CD4-positive, CD25-positive, alpha-beta regulatory T cell (primary cell): ENCODE results near the gene TIAM1. TPM values are rescaled to one million over a fixed set of nuclear protein-coding genes. Genes with fewer than 3 reads are reported as not detected.

ENCODE experiments used
- ATAC-seq, 2 donors: fragments of 150-1000 bp; cut with Tn5 transposase; one replicate each; pipeline ENCODE4 v1.10.0; 2021; ENCODE audit warnings: low read depth in 2 of 2, moderate number of reproducible peaks in 2 of 2, moderate library complexity in 1 of 2
- DNase-seq, 3 donors: peaks; one replicate each; pipeline versions ENCODE4 v3.0.0 to v3.0.0-alpha.2; 2012 to 2022; ENCODE audit warnings: mixed read lengths in 1 of 3
- H3K27ac ChIP-seq: one replicate; pipeline ENCODE4 v1.7.0; 2013; ENCODE audit warnings: mild to moderate bottlenecking, low read length; ENCODE audit not compliant: insufficient read depth, poor library complexity, severe bottlenecking
- H3K27me3 ChIP-seq: one replicate; pipeline ENCODE4 v1.7.0; 2013; ENCODE audit warnings: low read length; ENCODE audit not compliant: control insufficient read depth, insufficient read depth
- H3K36me3 ChIP-seq: one replicate; pipeline ENCODE4 v1.7.0; 2013; ENCODE audit warnings: mild to moderate bottlenecking, low read length, moderate library complexity; ENCODE audit not compliant: control insufficient read depth, insufficient read depth
- H3K4me1 ChIP-seq: 2 replicates; pipeline ENCODE4 v1.7.0; 2013; ENCODE audit warnings: mild to moderate bottlenecking, low read length; ENCODE audit not compliant: insufficient read depth, control insufficient read depth, poor library complexity, severe bottlenecking
- H3K4me3 ChIP-seq: one replicate; pipeline ENCODE4 v1.7.0; 2013; ENCODE audit warnings: low read depth, mild to moderate bottlenecking, low read length, moderate library complexity
- H3K9me3 ChIP-seq, 2 experiments: 1 replicate in 1 of 2; 2 replicates in 1 of 2; pipeline ENCODE4 v1.7.0; 2013; ENCODE audit warnings: low read length in 2 of 2, mild to moderate bottlenecking in 1 of 2, moderate library complexity in 1 of 2; ENCODE audit not compliant: control insufficient read depth in 2 of 2
- H3K27ac Mint-ChIP-seq, 3 donors: one replicate each; pipeline ENCODE4 v1.8.0; 2020 to 2022; ENCODE audit warnings: mild to moderate bottlenecking in 3 of 3, mixed read lengths in 3 of 3, moderate library complexity in 2 of 3
- H3K27me3 Mint-ChIP-seq: one replicate; pipeline ENCODE4 v1.8.0; 2022; ENCODE audit warnings: mild to moderate bottlenecking, mixed read lengths
- H3K36me3 Mint-ChIP-seq: one replicate; pipeline ENCODE4 v1.8.0; 2020; ENCODE audit warnings: mixed read lengths
- H3K4me1 Mint-ChIP-seq, 4 donors: one replicate each; pipeline ENCODE4 v1.8.0; 2020 to 2022; ENCODE audit warnings: mixed read lengths in 4 of 4, mild to moderate bottlenecking in 1 of 4
- H3K4me3 Mint-ChIP-seq, 4 donors: one replicate each; pipeline ENCODE4 v1.8.0; 2020 to 2022; ENCODE audit warnings: mild to moderate bottlenecking in 4 of 4, mixed read lengths in 4 of 4, moderate library complexity in 3 of 4
- H3K9me3 Mint-ChIP-seq, 7 donors: one replicate each; pipeline ENCODE4 v1.8.0; 2020 to 2022; ENCODE audit warnings: mixed read lengths in 7 of 7, mild to moderate bottlenecking in 3 of 7, moderate library complexity in 2 of 7
- polyA plus RNA-seq, 4 donors: library from polyadenylated mRNA; unstranded; fragments of 300-500 nt; fragmentation: Illumina TruSeq; gene quantifications; one replicate each; pipeline ENCODE4 v1.2.3, GENCODE V29; 2021
- total RNA-seq: library from RNA; stranded (reverse); gene quantifications from one replicate; pipeline ENCODE4 v1.2.3, GENCODE V29; 2022

The TIAM1 gene
- total and polyA plus RNA-seq, 5 donors from 2014 or later: 31.1 to 142 (median 35.2) TPM

- H3K4me3 ChIP-seq: peak overlapping the region; percentile 92
- H3K36me3 Mint-ChIP-seq: peaks cover 39% of the 10 kb centered on the region
Observed at GRCh38 chr21:31182231-31183140, 161.6 kb downstream of the TIAM1 start.

GRCh38 chr21:31181082-31181750 is 162.8 kb downstream of the TIAM1 start:
- Mint-ChIP-seq H3K27ac (peak overlapping the region; percentile 96 to 99 (median 98)), H3K4me1 (peaks cover 30 to 84% (median 59%) of the 10 kb centered on the region in 4 donors), H3K9me3 (peaks cover 0 to 1% (median 0%) of the 10 kb centered on the region in 7 donors), H3K4me3 (peak overlapping the region; percentile 91 to 96 (median 94)), H3K36me3 (peaks cover 40% of the 10 kb centered on the region), H3K27me3 (peaks cover 11% of the 10 kb centered on the region)
- H3K36me3 ChIP-seq: peaks cover 9% of the 10 kb centered on the region
- H3K27ac ChIP-seq: peak overlapping the region; percentile 94
- H3K4me1 ChIP-seq: peaks cover 96% of the 10 kb centered on the region
- no peaks in the 10 kb centered on the region for H3K9me3 ChIP-seq
- H3K4me3 ChIP-seq: peak overlapping the region; percentile 92
- H3K27me3 ChIP-seq: no peaks in the 10 kb centered on the region
- ATAC-seq: peak; percentile 7 to 9
- DNase-seq: peak; percentile 41 to 77 (median 59)

More at GRCh38 chr21:31182231-31183140, 161.6 kb downstream of the TIAM1 start:
- H3K9me3 ChIP-seq: no peaks in the 10 kb centered on the region
- peaks cover 96% of the 10 kb centered on the region for H3K4me1 ChIP-seq
- Mint-ChIP-seq H3K4me1 (peaks cover 27 to 80% (median 56%) of the 10 kb centered on the region in 4 donors), H3K27ac (peak overlapping the region; percentile 98 to 99 (median 98)), H3K4me3 (peak overlapping the region; percentile 91 to 95 (median 94)), H3K27me3 (peaks cover 11% of the 10 kb centered on the region), H3K9me3 (peaks cover 0 to 1% (median 0%) of the 10 kb centered on the region in 7 donors)
- ATAC-seq (peak; percentile 62 to 70), DNase-seq (peak; percentile 59 to 82 (median 78))
- H3K27ac ChIP-seq: peak overlapping the region; percentile 94
- H3K27me3 ChIP-seq: no peaks in the 10 kb centered on the region
- H3K36me3 ChIP-seq: peaks cover 9% of the 10 kb centered on the region

- Histone ChIP-seq H3K9me3 (no peaks in the 10 kb centered on the region), H3K36me3 (peaks cover 9% of the 10 kb centered on the region), H3K27me3 (no peaks in the 10 kb centered on the region), H3K4me1 (peaks cover 97% of the 10 kb centered on the region), H3K4me3 (peak overlapping the region; percentile 92), H3K27ac (peak overlapping the region; percentile 94)
- ATAC-seq (no peak), DNase-seq (peak; percentile 29 to 79 (median 53))
- H3K4me1 Mint-ChIP-seq: peaks cover 35 to 85% (median 62%) of the 10 kb centered on the region in 4 donors
- peaks cover 44% of the 10 kb centered on the region for H3K36me3 Mint-ChIP-seq
- H3K9me3 Mint-ChIP-seq: peaks cover 0 to 1% (median 0%) of the 10 kb centered on the region in 7 donors
- H3K27ac Mint-ChIP-seq: peak overlapping the region; percentile 96 to 99 (median 98)
- H3K27me3 Mint-ChIP-seq: peaks cover 11% of the 10 kb centered on the region
- H3K4me3 Mint-ChIP-seq: peak overlapping the region; percentile 91 to 96 (median 94)
Observed at GRCh38 chr21:31180256-31181081, 163.6 kb downstream of the TIAM1 start.

- Mint-ChIP-seq H3K36me3 (peaks cover 39% of the 10 kb centered on the region), H3K9me3 (peaks cover 0 to 1% (median 0%) of the 10 kb centered on the region in 7 donors), H3K4me1 (peaks cover 44 to 91% (median 67%) of the 10 kb centered on the region in 4 donors), H3K27me3 (peaks cover 6% of the 10 kb centered on the region), H3K27ac (peak overlapping the region; percentile 82 to 99 (median 98)), H3K4me3 (peak overlapping the region; percentile 61 to 92 (median 78))
- Histone ChIP-seq H3K9me3 (no peaks in the 10 kb centered on the region), H3K27me3 (no peaks in the 10 kb centered on the region), H3K27ac (peak overlapping the region; percentile 94), H3K4me3 (peak overlapping the region; percentile 84), H3K4me1 (peaks cover 100% of the 10 kb centered on the region), H3K36me3 (peaks cover 9% of the 10 kb centered on the region)
- ATAC-seq (peak in 1 of 2 donors; percentile 17), DNase-seq (no peak)
Observed at GRCh38 chr21:31176725-31177124, 167.3 kb downstream of the TIAM1 start.

GRCh38 chr21:31176080-31176551 is 167.9 kb downstream of the TIAM1 start:
- peak overlapping the region; percentile 84 for H3K4me3 ChIP-seq
- DNase-seq (peak; percentile 31 to 59 (median 50)), ATAC-seq (peak; percentile 27 to 38)
- no peaks in the 10 kb centered on the region for H3K9me3 ChIP-seq
- peak overlapping the region; percentile 94 for H3K27ac ChIP-seq
- Mint-ChIP-seq H3K4me3 (peak overlapping the region; percentile 61 to 92 (median 78)), H3K4me1 (peaks cover 48 to 93% (median 69%) of the 10 kb centered on the region in 4 donors), H3K27me3 (peaks cover 5% of the 10 kb centered on the region), H3K27ac (peak overlapping the region; percentile 82 to 99 (median 98)), H3K36me3 (peaks cover 42% of the 10 kb centered on the region), H3K9me3 (peaks cover 0 to 1% (median 0%) of the 10 kb centered on the region in 7 donors)
- H3K4me1 ChIP-seq: peaks cover 100% of the 10 kb centered on the region
- no peaks in the 10 kb centered on the region for H3K27me3 ChIP-seq
- H3K36me3 ChIP-seq: peaks cover 8% of the 10 kb centered on the region

- H3K4me1 ChIP-seq: peaks cover 96% of the 10 kb centered on the region
- H3K4me3 Mint-ChIP-seq: peak overlapping the region; percentile 61 to 95 (median 78)
Observed at GRCh38 chr21:31173881-31174555, 170.0 kb downstream of the TIAM1 start.

More at GRCh38 chr21:31173881-31174555, 170.0 kb downstream of the TIAM1 start:
- Mint-ChIP-seq H3K36me3 (peaks cover 35% of the 10 kb centered on the region), H3K27ac (peak overlapping the region; percentile 95 to 99 (median 98)), H3K9me3 (peaks cover 0 to 2% (median 0%) of the 10 kb centered on the region in 7 donors), H3K27me3 (no peaks in the 10 kb centered on the region), H3K4me1 (peaks cover 54 to 95% (median 73%) of the 10 kb centered on the region in 4 donors)
- Histone ChIP-seq H3K27me3 (no peaks in the 10 kb centered on the region), H3K9me3 (no peaks in the 10 kb centered on the region), H3K27ac (peak overlapping the region; percentile 94), H3K4me3 (peak overlapping the region; percentile 76), H3K36me3 (no peaks in the 10 kb centered on the region)
- ATAC-seq (peak; percentile 51 to 56), DNase-seq (peak; percentile 61 to 76 (median 67))
